Keratinocyte (primary cell): ENCODE measurements around the gene FUT4. TPM values are rescaled to one million over a fixed set of nuclear protein-coding genes. Genes with fewer than 3 reads are reported as not detected.

Experiments
- DNase-seq: peaks from one replicate; pipeline ENCODE4 v3.0.0-alpha.2; 2011; ENCODE audit warnings: low read depth, missing footprints, low spot score
- FAIRE-seq: peaks from 2 replicates; lab custom pipeline; 2011; peaks lifted over from hg19 to GRCh38; lab: Jason Lieb, UNC
- H2AFZ ChIP-seq: 2 replicates; pipeline ENCODE4 v1.6.0; 2012; ENCODE audit warnings: low read length, control low read depth, inconsistent platforms; ENCODE audit not compliant: control insufficient read depth
- H3K27ac ChIP-seq: 2 replicates; pipeline ENCODE4 v1.5.1; 2011; ENCODE audit warnings: low read length; ENCODE audit not compliant: control insufficient read depth, insufficient read depth
- H3K27me3 ChIP-seq: 3 replicates; pipeline ENCODE4 v1.6.0; 2011; ENCODE audit warnings: low read length; ENCODE audit not compliant: control insufficient read depth, insufficient read depth; ENCODE audit errors: extremely low read depth
- H3K36me3 ChIP-seq, 2 experiments: 2 replicates in 1 of 2; 3 replicates in 1 of 2; pipeline ENCODE4 v1.5.1; 2011; ENCODE audit warnings: low read length in 2 of 2, mild to moderate bottlenecking in 1 of 2; ENCODE audit not compliant: control insufficient read depth in 2 of 2, insufficient read depth in 2 of 2; ENCODE audit errors: extremely low read depth in 1 of 2
- H3K4me1 ChIP-seq: 3 replicates; pipeline ENCODE4 v1.5.1; 2011; ENCODE audit warnings: low read length; ENCODE audit not compliant: control insufficient read depth, insufficient read depth; ENCODE audit errors: extremely low read depth
- H3K4me2 ChIP-seq: 3 replicates; pipeline ENCODE4 v1.6.0; 2011; ENCODE audit warnings: low read depth, low read length; ENCODE audit not compliant: control insufficient read depth, insufficient read depth; ENCODE audit errors: extremely low read depth
- H3K4me3 ChIP-seq, 3 experiments: fragments of 200-600 bp in 1 of 3; sonication (generic) in 1 of 3; 2 replicates in 2 of 3; 3 replicates in 1 of 3; pipeline ENCODE4 v1.5.1; 2011 to 2016; ENCODE audit warnings: low read length in 3 of 3, mild to moderate bottlenecking in 3 of 3, control low read depth in 2 of 3, inconsistent platforms in 1 of 3, low read depth in 1 of 3, mixed read lengths in 1 of 3, mixed run types in 1 of 3, moderate library complexity in 1 of 3; ENCODE audit not compliant: control insufficient read depth in 2 of 3, insufficient read depth in 2 of 3; ENCODE audit errors: extremely low read depth in 1 of 3
- H3K79me2 ChIP-seq: 2 replicates; pipeline ENCODE4 v1.6.0; 2012; ENCODE audit warnings: low read length; ENCODE audit not compliant: control insufficient read depth, insufficient read depth
- H3K9ac ChIP-seq: 3 replicates; pipeline ENCODE4 v1.6.0; 2011; ENCODE audit warnings: low read length; ENCODE audit not compliant: control insufficient read depth, insufficient read depth; ENCODE audit errors: extremely low read depth
- H3K9me1 ChIP-seq: 3 replicates; pipeline ENCODE4 v1.6.0; 2011; ENCODE audit warnings: low read length; ENCODE audit not compliant: control insufficient read depth, insufficient read depth; ENCODE audit errors: extremely low read depth
- H3K9me3 ChIP-seq: 2 replicates; pipeline ENCODE4 v1.5.1; 2012; ENCODE audit warnings: low read depth, low read length; ENCODE audit not compliant: control insufficient read depth
- H4K20me1 ChIP-seq: 3 replicates; pipeline ENCODE4 v1.6.0; 2011; ENCODE audit warnings: low read length; ENCODE audit not compliant: control insufficient read depth, insufficient read depth; ENCODE audit errors: extremely low read depth
- EZH2 ChIP-seq: IDR thresholded peaks from one replicate; pipeline ENCODE4 v1.6.1; 2012; ENCODE audit warnings: inconsistent platforms, mild to moderate bottlenecking, low read length, moderate library complexity
- dilution Hi-C: fragments of 300-500 bp; cut with MboI; formaldehyde crosslinking; loops from one replicate; pipeline ENCODE4 v1.7.0; 2020; ENCODE audit warnings: low sequenced_read_pairs; ENCODE audit not compliant: extremely low pct_ligation_motif_present
- polyA plus RNA-seq, 5 experiments: library from polyadenylated mRNA; depleted of rRNA in 3 of 5; stranded (reverse) in 3 of 5; stranded (forward) in 1 of 5; unstranded in 1 of 5; fragments of >200 nt; gene quantifications; 1 replicate in 1 of 5; 2 replicates in 3 of 5; 3 replicates in 1 of 5; pipeline versions ENCODE4 v1.2.1 to v1.2.3, GENCODE V29; 2011 to 2012; ENCODE audit warnings: missing spikeins in 2 of 5, low read depth in 1 of 5, low replicate concordance in 1 of 5
- TF ChIP-seq, protein P1 (sequence below), 3 experiments: IDR thresholded peaks in 1 of 3; conservative IDR thresholded peaks in 1 of 3; optimal IDR thresholded peaks in 1 of 3; 2 replicates in 2 of 3; 3 replicates in 1 of 3; pipeline versions ENCODE3 to v1.5.1; 2011; ENCODE audit warnings: low read length in 3 of 3, mild to moderate bottlenecking in 3 of 3, moderate library complexity in 2 of 3, control low read depth in 1 of 3, inconsistent platforms in 1 of 3; ENCODE audit not compliant: insufficient read depth in 2 of 3; ENCODE audit errors: extremely low read depth in 1 of 3

Gene FUT4
- polyA plus RNA-seq, 1 donor (not counting 4 experiments of a cell fraction or from before 2014, with no cell fraction given) = 0.39 TPM

DNA sequence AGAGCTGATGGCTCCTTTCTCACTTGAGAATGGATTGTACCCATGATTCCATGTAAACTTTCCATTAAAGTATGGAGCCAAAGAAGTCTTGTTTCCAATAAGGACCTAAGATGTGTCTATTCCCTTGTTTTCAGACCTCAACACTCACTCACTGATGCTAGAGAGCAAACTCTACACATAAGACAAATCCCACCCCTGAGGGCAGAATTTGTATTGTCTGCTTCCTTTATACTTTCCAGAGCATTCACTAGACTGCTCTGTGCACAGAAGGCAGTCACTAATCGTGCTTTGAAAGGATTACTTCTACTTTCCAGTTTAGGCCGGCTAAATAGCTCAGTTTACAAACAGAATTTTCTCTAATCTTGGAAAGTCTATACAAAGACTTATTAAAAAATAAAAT is 43.5 kb upstream of the FUT4 start:
- no peak for DNase-seq
- no peaks in the 10 kb centered on the region for H4K20me1 ChIP-seq
- TF ChIP-seq, protein P1, sequence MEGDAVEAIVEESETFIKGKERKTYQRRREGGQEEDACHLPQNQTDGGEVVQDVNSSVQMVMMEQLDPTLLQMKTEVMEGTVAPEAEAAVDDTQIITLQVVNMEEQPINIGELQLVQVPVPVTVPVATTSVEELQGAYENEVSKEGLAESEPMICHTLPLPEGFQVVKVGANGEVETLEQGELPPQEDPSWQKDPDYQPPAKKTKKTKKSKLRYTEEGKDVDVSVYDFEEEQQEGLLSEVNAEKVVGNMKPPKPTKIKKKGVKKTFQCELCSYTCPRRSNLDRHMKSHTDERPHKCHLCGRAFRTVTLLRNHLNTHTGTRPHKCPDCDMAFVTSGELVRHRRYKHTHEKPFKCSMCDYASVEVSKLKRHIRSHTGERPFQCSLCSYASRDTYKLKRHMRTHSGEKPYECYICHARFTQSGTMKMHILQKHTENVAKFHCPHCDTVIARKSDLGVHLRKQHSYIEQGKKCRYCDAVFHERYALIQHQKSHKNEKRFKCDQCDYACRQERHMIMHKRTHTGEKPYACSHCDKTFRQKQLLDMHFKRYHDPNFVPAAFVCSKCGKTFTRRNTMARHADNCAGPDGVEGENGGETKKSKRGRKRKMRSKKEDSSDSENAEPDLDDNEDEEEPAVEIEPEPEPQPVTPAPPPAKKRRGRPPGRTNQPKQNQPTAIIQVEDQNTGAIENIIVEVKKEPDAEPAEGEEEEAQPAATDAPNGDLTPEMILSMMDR (optimal IDR thresholded peaks at IDR 0.05 in 1 of 3, IDR thresholded peaks at IDR 0.05 in 1 of 3, conservative IDR thresholded peaks at IDR 0.05 in 1 of 3; ENCODE audit: extremely low read depth in 1 of 3, insufficient read depth in 2 of 3, low read length in 3 of 3) = no peak
- TF ChIP-seq EZH2 = no peak
- dilution Hi-C loops = no loop called here
- peaks cover 2% of the 10 kb centered on the region for H3K79me2 ChIP-seq
- H3K27me3 ChIP-seq = no peaks in the 10 kb centered on the region
- no peak overlapping the region for H3K4me3 ChIP-seq
- H2AFZ ChIP-seq = no peak overlapping the region
- no peaks in the 10 kb centered on the region for H3K9me3 ChIP-seq
- no peak overlapping the region for H3K9ac ChIP-seq
- H3K36me3 ChIP-seq = peaks cover 4 to 6% of the 10 kb centered on the region in 2 experiments
- H3K9me1 ChIP-seq = no peaks in the 10 kb centered on the region
- no peak overlapping the region for H3K27ac ChIP-seq
- peaks cover 4% of the 10 kb centered on the region for H3K4me1 ChIP-seq
- H3K4me2 ChIP-seq = no peak overlapping the region
- FAIRE-seq = no peak

DNA sequence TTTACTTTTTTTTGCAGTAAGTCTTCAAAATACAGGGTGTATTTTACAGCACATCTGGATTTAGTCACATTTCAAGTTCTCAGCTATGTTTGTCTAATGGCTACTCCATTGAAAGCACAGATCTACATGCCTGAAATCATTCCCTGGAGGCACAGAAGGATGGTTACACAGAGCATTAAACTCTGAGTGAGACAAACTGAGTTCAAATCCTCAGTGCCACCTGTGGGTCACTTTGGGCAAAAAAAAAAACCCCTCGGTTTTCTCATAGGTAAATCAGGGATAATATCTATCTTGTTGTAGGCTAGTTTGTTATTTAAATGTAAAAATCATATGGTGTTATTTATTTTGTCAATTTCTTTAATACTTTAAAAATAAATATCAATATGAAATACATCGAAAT is 42.2 kb upstream of the FUT4 start:
- dilution Hi-C loops = no loop called here
- H3K36me3 ChIP-seq = peaks cover 4 to 6% of the 10 kb centered on the region in 2 experiments
- TF ChIP-seq, protein P1 (optimal IDR thresholded peaks at IDR 0.05 in 1 of 3, IDR thresholded peaks at IDR 0.05 in 1 of 3, conservative IDR thresholded peaks at IDR 0.05 in 1 of 3; ENCODE audit: extremely low read depth in 1 of 3, insufficient read depth in 2 of 3, low read length in 3 of 3) = no peak
- TF ChIP-seq EZH2 = no peak
- FAIRE-seq (no peak), DNase-seq (no peak)
- H3K9me1 ChIP-seq = no peaks in the 10 kb centered on the region
- no peak overlapping the region for H3K27ac ChIP-seq
- no peak overlapping the region for H2AFZ ChIP-seq
- no peak overlapping the region for H3K9ac ChIP-seq
- H3K27me3 ChIP-seq = no peaks in the 10 kb centered on the region
- no peak overlapping the region for H3K4me2 ChIP-seq
- H3K4me3 ChIP-seq = no peak overlapping the region
- no peaks in the 10 kb centered on the region for H3K9me3 ChIP-seq
- H4K20me1 ChIP-seq = no peaks in the 10 kb centered on the region
- no peaks in the 10 kb centered on the region for H3K79me2 ChIP-seq
- H3K4me1 ChIP-seq = no peaks in the 10 kb centered on the region
